M059J (cell line): ENCODE data around the gene GALNT9. TPM values are rescaled to one million over a fixed set of nuclear protein-coding genes. Genes with fewer than 3 reads are reported as not detected.
"Not testable (repeated sequence)": the region's sequence is repeated elsewhere in the genome, so short reads cannot be mapped to it uniquely, and the experiment has no call there.

Experiments
- DNase-seq: peaks from one replicate; pipeline ENCODE4 v3.0.0-alpha.2; 2012; ENCODE audit warnings: low read depth
- total RNA-seq: library from RNA; depleted of rRNA; stranded (reverse); fragments of >200 nt; shearing (Covaris generic); gene quantifications from 2 replicates; pipeline ENCODE4 v1.2.3, GENCODE V29; 2014

Gene GALNT9
- total RNA-seq, 1 experiment from 2014 or later = not detected

GRCh38 chr12:132358241-132359225, 29.1 kb upstream of the GALNT9 start:
- DNase-seq = not testable (repeated sequence)

DNA sequence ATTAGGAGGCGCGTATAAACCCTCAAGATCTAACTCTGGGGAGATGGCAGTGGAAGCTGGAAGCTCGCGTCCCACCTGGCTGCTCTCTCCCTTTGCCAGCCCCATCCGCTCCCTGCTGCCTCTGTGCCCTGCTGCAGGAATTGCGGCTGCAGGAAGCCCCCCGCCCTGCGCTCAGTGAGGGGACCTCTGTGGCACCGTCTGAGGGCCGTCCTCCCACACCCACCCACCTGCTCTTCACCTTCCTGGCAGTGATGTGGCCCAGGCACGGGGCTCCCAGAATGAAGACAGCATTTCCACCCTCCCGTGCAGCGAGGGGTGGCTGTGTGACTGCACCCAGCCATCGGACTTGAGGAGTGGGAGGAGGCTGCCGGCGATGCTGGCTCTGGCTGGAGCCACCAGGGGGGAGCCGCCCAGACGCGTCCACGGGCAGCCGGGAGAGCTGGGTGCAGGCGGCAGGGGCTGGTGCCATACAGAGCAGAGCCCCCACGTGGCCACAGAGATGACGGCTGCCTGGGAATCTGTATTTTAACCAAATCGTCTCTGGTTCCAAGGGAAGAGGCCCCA, 28.3 kb upstream of the GALNT9 start:
- no peak for DNase-seq

- peak; percentile 69 for DNase-seq
Observed at GRCh38 chr12:132356691-132357622, 27.6 kb upstream of the GALNT9 start.

- DNase-seq = no peak
Observed at GRCh38 chr12:132355742-132356681, 26.6 kb upstream of the GALNT9 start.

- DNase-seq = no peak
Observed at GRCh38 chr12:132354982-132355680, 25.7 kb upstream of the GALNT9 start.

DNA sequence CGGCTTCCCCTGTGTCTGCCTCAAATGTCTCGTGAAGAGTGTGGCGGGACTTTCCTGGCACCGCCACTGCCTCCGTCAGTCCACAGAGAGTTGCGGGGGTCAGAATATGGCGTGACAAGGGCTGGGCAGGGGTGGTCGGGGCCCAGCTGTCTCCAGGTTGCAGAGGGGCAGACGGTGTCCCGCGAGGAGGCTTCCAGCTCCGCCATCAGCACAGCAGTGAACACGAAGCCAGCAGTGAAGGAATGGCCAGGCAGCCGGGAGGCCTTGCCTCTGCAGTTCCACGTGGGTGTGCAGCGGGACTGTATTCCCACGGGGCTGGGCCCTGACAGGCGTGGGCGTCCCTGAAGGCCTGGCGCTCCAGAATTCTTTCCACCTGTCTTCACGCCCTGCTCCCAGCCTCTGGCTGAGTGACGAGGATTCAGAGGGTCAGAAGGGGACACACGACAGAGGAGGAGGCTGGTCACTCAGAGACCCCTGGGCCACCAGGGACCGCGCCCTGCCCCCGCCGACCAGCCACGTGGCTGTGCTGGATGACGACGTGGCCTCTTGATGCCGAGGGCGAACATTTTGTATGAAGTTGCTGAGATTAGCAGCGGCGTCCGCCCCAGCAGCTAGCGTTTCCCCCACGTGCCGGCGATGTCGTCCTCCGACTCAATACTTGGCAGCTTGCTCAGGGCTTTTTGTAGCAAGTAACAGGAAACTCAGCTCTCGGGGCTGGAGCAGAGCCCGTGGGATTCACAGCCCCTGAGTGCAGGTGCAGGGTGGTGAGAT, 25.0 kb upstream of the GALNT9 start:
- no peak for DNase-seq

GRCh38 chr12:132353811-132354210, 24.4 kb upstream of the GALNT9 start:
- no peak for DNase-seq

- no peak for DNase-seq
Observed at GRCh38 chr12:132352896-132353800, 23.8 kb upstream of the GALNT9 start.

DNA sequence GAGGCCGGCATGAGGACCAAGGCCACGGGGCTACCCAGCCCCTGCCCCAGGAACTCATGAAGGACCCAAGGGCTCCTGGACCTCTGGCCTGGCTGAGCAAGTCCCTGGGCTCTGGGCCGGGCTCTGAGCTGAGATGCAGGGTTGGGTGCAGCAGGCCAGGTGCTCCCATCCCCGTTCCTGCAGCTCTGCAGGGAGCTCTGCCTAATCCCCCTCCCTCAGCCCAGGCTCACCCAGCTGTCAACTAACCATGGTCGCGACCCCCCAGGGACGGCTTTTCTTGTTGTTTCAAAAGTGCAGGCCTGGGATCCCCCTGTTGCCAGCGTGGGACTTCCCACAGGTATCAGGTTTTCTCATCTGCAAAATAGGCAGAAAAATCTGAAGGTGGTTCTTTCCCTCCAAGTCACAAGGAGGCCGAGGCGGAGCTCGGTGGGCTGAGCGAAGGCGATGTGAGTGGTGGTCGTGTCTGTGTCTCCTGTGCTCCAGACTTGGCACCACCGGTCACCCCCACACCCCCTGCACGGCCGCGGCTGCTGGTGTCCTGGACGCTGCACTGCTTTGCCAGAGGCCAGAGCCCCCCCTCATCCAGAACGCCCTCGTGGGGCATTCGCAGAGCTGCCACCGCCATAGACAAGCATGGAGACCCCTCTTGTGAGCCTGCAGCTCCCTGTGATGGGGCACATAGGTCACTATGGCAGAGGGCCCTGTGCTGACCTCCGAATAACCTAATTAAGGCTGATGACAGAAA, 22.5 kb upstream of the GALNT9 start:
- DNase-seq = no peak

- no peak for DNase-seq
Observed at GRCh38 chr12:132349501-132350131, 20.2 kb upstream of the GALNT9 start.

DNA sequence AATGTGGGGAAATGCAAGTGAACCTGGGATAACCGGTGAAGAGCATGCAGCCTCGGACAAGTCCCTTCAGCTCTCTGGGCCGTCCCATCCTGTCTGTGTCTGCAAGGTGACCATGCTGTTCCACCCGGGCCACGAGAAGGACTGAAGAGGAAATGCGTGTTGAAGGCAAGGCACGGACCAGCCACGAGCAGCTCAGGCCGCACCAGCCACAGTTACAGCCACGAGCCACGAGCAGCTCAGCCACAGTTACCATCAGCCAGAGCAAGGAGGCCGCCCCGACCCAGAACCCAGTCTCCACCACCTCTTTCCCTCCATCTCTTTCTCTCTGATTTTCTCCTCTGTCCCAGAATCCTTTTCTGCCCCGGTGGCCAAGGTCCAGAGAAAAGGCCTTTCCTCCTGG, 18.8 kb upstream of the GALNT9 start:
- DNase-seq = no peak

DNA sequence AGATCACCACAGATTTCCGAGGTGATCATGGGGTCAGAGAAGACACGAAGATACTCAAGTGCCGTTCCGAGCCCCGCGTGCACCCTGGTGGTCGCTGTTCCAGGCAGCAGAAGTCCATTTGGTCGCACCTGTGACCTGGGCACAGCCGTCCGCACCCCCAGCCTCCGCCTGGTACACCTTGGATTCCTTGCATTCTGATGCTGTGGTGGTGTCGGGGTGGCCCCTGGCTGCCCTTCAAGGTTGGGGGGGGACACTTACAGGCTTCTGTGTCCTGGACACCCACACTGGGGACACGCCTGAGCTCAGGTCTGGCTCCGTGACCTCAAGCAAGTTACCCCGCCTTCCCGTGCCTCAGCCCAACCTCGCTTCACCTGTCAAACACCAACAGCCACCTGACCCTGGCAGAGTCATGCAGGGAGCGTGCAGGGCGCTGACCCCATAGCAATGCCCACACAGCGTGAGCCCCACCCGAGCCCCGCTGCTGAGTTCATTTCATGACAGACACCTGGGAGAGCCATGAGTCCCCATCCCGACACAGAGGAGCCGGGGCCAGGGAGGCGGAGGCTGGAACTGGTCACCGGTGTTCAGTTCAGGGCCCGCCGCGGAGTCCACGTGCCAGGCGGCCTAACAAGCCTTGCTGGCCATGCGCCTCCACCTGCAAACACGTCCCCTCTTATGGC, 17.9 kb upstream of the GALNT9 start:
- DNase-seq = no peak

DNA sequence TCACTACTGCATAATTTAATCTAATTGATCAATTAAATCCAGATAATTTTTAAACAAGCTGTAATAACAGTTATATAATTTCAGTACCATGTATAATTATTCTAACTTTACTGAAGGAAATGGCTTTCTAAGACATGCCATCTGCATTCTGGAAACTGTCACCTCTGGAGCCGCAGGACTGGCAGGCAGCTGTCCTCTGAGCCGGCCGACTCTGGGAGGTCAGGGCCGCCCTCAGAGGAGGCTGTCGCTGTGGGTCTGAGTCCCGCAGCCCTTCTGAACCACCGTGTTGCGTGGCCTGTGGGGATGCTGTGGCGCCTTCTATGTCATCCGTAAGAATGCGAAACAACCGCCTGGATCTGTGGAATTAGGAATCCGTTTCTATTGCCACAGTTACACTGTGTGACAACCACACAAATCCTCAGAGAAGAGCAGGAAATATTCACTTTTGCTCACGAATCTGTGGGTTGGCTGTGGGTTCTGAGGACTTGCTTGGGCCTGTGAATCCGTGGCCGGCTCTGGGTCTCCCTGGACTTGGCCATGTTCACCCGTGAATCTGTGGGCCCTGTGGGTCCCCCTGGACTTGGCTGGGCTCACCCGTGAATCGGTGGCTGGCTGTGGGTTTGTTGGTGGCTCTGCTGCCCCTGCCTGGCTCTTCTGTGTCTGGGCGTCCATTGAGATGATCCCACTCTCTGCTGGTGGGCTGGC, 17.2 kb upstream of the GALNT9 start:
- no peak for DNase-seq

DNA sequence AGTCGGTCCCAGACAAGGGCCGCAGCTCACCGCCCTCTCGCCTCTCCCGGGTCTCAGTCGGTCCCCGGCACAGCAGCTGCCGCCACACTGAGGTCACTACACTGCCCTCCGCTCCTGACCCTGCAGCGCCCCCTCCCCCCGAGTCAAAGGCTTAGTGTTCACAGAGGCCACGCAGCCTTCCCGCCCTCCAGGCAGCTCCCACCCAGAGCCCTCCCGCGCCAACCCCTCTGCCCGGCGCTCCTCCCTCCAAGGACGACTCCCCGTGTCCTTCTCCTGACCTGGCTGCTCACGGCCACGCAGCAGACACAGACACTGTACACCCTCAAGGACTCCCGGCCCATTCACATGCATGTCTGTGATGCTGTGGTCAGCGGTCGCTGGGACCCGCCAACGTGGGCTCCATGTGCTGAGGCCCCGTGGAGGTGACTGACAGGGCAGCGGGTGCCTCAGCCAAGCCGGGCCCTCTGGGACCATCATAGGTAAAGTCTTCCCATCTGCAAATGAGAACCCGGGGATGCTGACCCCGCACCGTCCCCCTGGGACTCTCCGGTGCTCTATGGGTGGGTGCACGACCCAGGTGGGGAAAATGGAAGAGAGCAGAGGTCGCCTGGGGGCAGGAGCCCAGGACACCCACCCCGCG, 16.3 kb upstream of the GALNT9 start:
- no peak for DNase-seq

DNA sequence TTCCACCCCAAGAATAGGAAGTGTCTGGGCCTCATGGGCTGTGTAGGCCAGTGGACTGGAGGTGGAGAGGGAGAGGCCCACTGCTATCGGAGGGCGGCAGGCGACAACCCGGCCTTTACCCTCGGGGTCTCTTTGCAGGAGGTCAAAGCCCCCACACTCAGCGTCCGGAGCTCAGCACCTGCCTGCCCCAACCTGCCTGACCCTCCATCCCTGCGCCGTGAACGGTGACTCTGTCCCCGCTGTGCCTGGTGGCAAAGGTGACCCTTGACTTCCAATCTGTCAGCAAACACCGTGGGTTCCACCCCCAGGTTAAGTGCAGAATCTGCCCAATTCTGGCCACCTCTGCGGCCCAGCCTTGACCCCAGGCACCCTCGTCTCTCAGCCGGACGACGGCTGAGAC, 15.7 kb upstream of the GALNT9 start:
- DNase-seq = no peak

DNA sequence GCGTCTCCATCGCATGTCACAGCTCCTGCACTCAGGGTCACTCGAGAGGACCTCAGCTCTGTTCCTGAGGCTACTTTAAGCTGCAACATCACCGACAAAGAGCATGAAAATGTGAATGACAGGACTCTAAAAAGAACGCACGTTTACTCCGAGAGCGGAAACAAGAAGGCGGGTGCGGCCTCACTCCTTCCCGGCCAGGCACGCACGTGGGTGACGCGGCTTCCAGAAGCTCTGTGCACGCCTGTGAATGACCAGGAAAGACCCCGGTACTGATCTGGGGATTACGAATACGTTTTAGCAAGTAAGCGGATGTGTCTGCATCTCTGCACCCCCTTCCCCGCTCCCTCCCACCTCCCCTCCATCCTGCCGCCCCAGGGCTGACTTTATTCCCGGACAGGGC, 15.2 kb upstream of the GALNT9 start:
- DNase-seq = no peak
